Heart right ventricle (tissue), 16 donors: ENCODE results near the gene LCE3C. TPM values are rescaled to one million over a fixed set of nuclear protein-coding genes. Genes with fewer than 3 reads are reported as not detected.

ENCODE experiments used
- ATAC-seq, 8 donors: fragments of 200-7000 bp; cut with Tn5 transposase; one replicate each; pipeline ENCODE4 v1.9.1; 2020; ENCODE audit warnings: mild to moderate bottlenecking in 8 of 8, moderate library complexity in 8 of 8, moderate number of reproducible peaks in 1 of 8
- DNase-seq, 2 donors: peaks; one replicate each; pipeline ENCODE4 v3.0.0-alpha.2; 2020
- H3K27ac ChIP-seq, 10 donors: fragments of 200-600 bp; sonication (generic) in 2 of 10; one replicate each; pipeline versions ENCODE4 v1.5.0 to v1.8.0; 2020 to 2022; ENCODE audit warnings: mild to moderate bottlenecking in 3 of 10
- H3K27me3 ChIP-seq, 7 donors: fragments of 200-600 bp; one replicate each; pipeline ENCODE4 v1.8.0; 2021 to 2022; ENCODE audit warnings: mild to moderate bottlenecking in 2 of 7
- H3K36me3 ChIP-seq, 9 donors: fragments of 200-600 bp; sonication (generic) in 1 of 9; one replicate each; pipeline versions ENCODE4 v1.5.0 to v1.8.0; 2020 to 2022; ENCODE audit warnings: mild to moderate bottlenecking in 2 of 9
- H3K4me1 ChIP-seq, 9 donors: fragments of 200-600 bp; sonication (generic) in 1 of 9; one replicate each; pipeline versions ENCODE4 v1.5.0 to v1.8.0; 2020 to 2022; ENCODE audit warnings: mild to moderate bottlenecking in 4 of 9
- H3K4me3 ChIP-seq, 10 donors: fragments of 200-600 bp; sonication (generic) in 2 of 10; one replicate each; pipeline versions ENCODE4 v1.5.0 to v1.8.0; 2020 to 2022; ENCODE audit warnings: mild to moderate bottlenecking in 7 of 10, moderate library complexity in 2 of 10
- H3K9me3 ChIP-seq, 11 donors: fragments of 200-600 bp in 10 of 11; sonication (generic) in 2 of 11; one replicate each; pipeline versions ENCODE4 v1.5.0 to v1.8.0; 2013 to 2022; ENCODE audit warnings: mild to moderate bottlenecking in 2 of 11, control low read depth in 1 of 11, moderate library complexity in 1 of 11
- CTCF ChIP-seq, 9 donors: fragments of 200-600 bp; sonication (generic) in 2 of 9; IDR thresholded peaks; one replicate each; pipeline versions ENCODE4 v1.5.0 to v1.8.0; 2021 to 2022; ENCODE audit warnings: antibody characterized with exemption in 9 of 9, mild to moderate bottlenecking in 5 of 9, moderate library complexity in 1 of 9
- WGBS, 2 donors: extraction: QIAGEN DNeasy Blood & Tissue Kit; methylation state at CpG; one replicate each; pipeline ENCODE4 v1.1.7; 2013; ENCODE audit warnings: inconsistent platforms in 1 of 2; 5-methylcytosine and 5-hydroxymethylcytosine counted together
- intact Hi-C, 10 donors: fragments of 100-400 bp; cut with DNase I; formaldehyde crosslinking; loops; one replicate each; pipeline versions ENCODE4 v1.11.1 to v1.14.2; 2022
- long read RNA-seq, 3 donors: library from polyadenylated mRNA; unstranded; transcript quantifications; one replicate each; pipeline ENCODE4 v2.0.0, GENCODE V29; 2020 to 2021
- polyA plus RNA-seq, 2 donors: library from polyadenylated mRNA; stranded (reverse); fragments of 200-250 nt; gene quantifications; one replicate each; pipeline ENCODE4 v1.2.3, GENCODE V29; 2013
- total RNA-seq, 10 donors: library from RNA; stranded (reverse); fragmentation: NEBNext Ultra II Directional in 3 of 10; extraction: Animal tissue kit (Norgen Biotek cat#: 25700) in 3 of 10; gene quantifications; one replicate each; pipeline versions ENCODE4 v1.2.1 to v1.2.4, GENCODE V29; 2021 to 2023
- donor health status: Arrhythmogenic right ventricular cardiomyopathy.
- donor health status: ischemic (EF 13 %, LVEDD 7.1; RV severe dilation, severe dysfunction).
- donor health status: healthy with polysubstance abuse.
- donor health status: DM: no; HTN: yes; CAD: no.
- donor health status: DM: no; HTN: no; CAD: no.
- donor health status: ischemic (EF 25% LVEDD 6.9; RV normal size, moderate dysfunction).
- donor health status: ischemic (EF 25% LVEDD 5.7; RV mildly dilated, moderate dysfunction).
- donor health status: healthy.
- donor health status: DM: yes; HTN: yes; CAD: no.
- donor health status: Ischemic cardiomyopathy.
- donor health status: ischemic (EF 35%, LVEDD 5.7; RV mildly dilated, moderate dysfunction).
- donor health status: nonischemic (EF 11% LVEDD 7.7; RV severe dilation, severe dysfunction).
- donor health status: DM: yes; HTN: yes; CAD: no.
- donor health status: PGD.
- donor health status: ischemic (EF 29% LVEDD 5.4; RV normal size, mild dysfunction).
- donor health status: nonischemic (EF 23%, LVEDD 6.1; RV moderate dilation, normal function).

Gene LCE3C
- total RNA-seq, result not detected
- not detected for polyA plus RNA-seq
- long read RNA-seq, donor 1, result 0 reads
- long read RNA-seq, donor 2, result 0 reads
- long read RNA-seq, donor 3, result 0 reads

- no peak for DNase-seq
- no peak for ATAC-seq
- Histone ChIP-seq H3K36me3 (no peaks in the 10 kb centered on the region), H3K9me3 (peaks cover 0 to 26% (median 0%) of the 10 kb centered on the region in 11 donors), H3K27me3 (no peaks in the 10 kb centered on the region), H3K27ac (no peak within 1 kb of the TSS), H3K4me3 (no peak within 1 kb of the TSS), H3K4me1 (no peaks in the 10 kb centered on the region)
- 65 to 69% methylated on average over 4 of the region's 4 CpGs for WGBS, 2 donors
- intact Hi-C loops, result no loop called here
- no peak for TF ChIP-seq CTCF (IDR thresholded peaks at IDR 0.05)
These were observed at the start of gene LCE3C for GRCh38 chr1:152599934-152600333. LCE3C (plus strand) TSS chr1:152600234; CDS start chr1:152600732, 498 bp downstream.

- Histone ChIP-seq H3K36me3 (no peaks in the 10 kb centered on the region), H3K27ac (no peak overlapping the region), H3K27me3 (no peaks in the 10 kb centered on the region), H3K4me3 (no peak overlapping the region), H3K9me3 (peaks cover 0 to 26% (median 9%) of the 10 kb centered on the region in 11 donors), H3K4me1 (no peaks in the 10 kb centered on the region)
- intact Hi-C loops, result no loop called here
- ATAC-seq (no peak), DNase-seq (no peak)
- no peak for TF ChIP-seq CTCF (IDR thresholded peaks at IDR 0.05)
- 64 to 65% methylated on average over 2 of the region's 2 CpGs for WGBS, 2 donors
These were observed 34.9 kb upstream of the LCE3C start for GRCh38 chr1:152565115-152565514.

- H3K27me3 ChIP-seq, result no peaks in the 10 kb centered on the region
- WGBS, 2 donors, result 74 to 83% methylated on average over 14 of the region's 14 CpGs
- no peak overlapping the region for H3K27ac ChIP-seq
- no peaks in the 10 kb centered on the region for H3K4me1 ChIP-seq
- H3K9me3 ChIP-seq, result peaks cover 0 to 31% (median 12%) of the 10 kb centered on the region in 11 donors
- no peak for TF ChIP-seq CTCF (IDR thresholded peaks at IDR 0.05)
- no peaks in the 10 kb centered on the region for H3K36me3 ChIP-seq
- no peak overlapping the region for H3K4me3 ChIP-seq
- no peak for DNase-seq
- intact Hi-C loops, result no loop called here
- ATAC-seq, result no peak
These were observed 34.4 kb upstream of the LCE3C start for GRCh38 chr1:152565535-152566215.

- ATAC-seq, result no peak
- peaks cover 0 to 31% (median 12%) of the 10 kb centered on the region in 11 donors for H3K9me3 ChIP-seq
- no peaks in the 10 kb centered on the region for H3K36me3 ChIP-seq
- H3K4me3 ChIP-seq, result no peak within 1 kb of the TSS
- DNase-seq, result no peak
- no peak for TF ChIP-seq CTCF (IDR thresholded peaks at IDR 0.05)
- peaks cover 0 to 3% (median 0%) of the 10 kb centered on the region in 7 donors for H3K27me3 ChIP-seq
- no peaks in the 10 kb centered on the region for H3K4me1 ChIP-seq
- 57 to 77% methylated on average over 1 of the region's 1 CpG for WGBS, 2 donors
- intact Hi-C loops, result no loop called here
- H3K27ac ChIP-seq, result no peak within 1 kb of the TSS
These were observed 33.4 kb upstream of the LCE3C start, which contains the start of gene LCE3E for GRCh38 chr1:152566681-152567080. LCE3E (minus strand) TSS chr1:152566780; CDS start chr1:152566208, 572 bp downstream.
